Stimulated activated CD8-positive, alpha-beta memory T cell treated with anti-CD3 and anti-CD28 coated beads, Interleukin-7, amount 100 ng/mL, for 1 hour (primary cell): ENCODE measurements around the gene SP5.
"Not testable (repeated sequence)": the region's sequence is repeated elsewhere in the genome, so short reads cannot be mapped to it uniquely, and the experiment has no call there.

ENCODE experiments used
- DNase-seq, 2 donors: peaks; one replicate each; pipeline ENCODE4 v3.0.0-alpha.2; 2020; ENCODE audit warnings: low read depth in 2 of 2

Gene SP5

DNA sequence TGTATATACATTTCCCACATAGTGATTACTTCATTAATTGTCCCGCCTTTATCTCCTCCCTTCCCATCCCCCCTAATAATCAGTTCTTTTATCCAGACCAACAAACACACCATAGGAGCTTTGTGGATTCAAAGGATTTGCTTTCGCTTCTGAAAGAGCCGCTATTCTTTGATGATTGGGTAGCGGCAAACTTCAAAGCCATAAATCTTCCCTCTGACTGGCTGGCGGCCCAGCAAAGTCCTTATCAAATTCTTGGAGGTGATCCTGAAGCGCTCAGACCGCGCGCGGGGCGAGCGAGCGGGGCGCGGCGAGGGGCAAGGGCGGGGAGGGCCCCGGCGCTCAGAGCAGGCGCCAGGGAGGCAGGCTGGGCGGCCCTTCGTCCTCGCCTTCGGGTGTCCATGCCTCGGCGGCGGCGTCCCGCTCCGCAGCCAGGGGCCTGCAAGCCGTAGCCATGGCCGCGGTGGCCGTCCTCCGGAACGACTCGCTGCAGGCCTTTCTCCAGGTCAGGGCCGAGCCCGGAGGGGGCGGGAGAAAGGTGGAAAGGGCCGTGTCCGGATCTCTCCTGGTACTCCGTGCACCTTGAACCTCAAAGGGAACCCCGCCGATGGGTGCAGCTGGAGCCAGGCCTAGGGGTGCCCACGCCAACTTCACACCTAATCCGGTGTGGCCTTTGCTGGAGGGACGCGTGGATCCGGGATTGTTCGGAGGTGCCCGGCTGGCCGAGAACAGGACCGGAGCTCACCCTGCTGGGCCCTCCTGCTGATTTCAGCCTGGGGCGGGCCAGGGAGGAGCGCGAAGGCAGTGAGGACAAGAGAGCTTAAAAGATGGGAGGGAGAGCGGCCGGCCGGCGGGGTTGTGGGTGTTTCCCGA lies at the start of gene SP5:
SP5 (plus strand) TSS at position 276 of the 870 bp plus-strand sequence; CDS start at position 452, 176 bp downstream.
- DNase-seq, result no peak

DNA sequence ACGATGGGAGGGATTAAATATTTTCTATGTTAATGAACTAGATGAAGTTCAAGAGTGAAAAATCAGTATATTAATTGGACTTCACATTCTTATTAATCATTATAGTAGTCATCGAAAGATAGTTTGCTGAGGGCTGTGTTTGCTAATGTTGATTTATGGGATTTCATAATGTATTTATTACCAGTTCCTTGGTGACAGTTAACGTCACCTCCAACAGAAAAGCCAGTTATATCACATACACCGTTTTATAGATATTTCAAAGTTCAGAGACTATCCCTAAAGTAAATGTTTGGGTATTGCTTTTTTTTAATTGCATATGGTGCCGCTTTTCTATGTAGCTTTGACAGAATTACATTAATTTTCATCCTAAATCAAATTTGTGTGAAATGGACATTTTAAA lies 49.4 kb upstream of the SP5 start:
- DNase-seq, result no peak

DNA sequence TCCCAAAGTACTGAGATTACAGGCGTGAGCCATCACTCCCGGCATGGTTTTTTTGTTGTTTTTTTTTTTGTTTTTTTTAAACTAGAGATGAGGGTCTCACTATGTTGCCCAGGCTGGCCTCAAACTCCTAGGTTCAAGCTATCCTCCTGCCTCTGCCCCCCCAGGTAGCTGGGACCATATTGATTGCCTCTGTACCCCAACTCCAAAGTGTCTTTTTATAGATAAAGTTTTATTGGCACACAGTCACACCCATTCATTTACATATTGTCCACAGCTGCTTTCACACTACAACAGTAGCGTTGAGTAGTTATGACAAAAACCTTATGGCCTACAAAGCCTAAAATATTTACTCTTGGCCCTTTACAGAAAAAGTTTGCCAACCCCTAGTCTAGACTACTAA lies 45.2 kb upstream of the SP5 start:
- DNase-seq, result no peak

DNA sequence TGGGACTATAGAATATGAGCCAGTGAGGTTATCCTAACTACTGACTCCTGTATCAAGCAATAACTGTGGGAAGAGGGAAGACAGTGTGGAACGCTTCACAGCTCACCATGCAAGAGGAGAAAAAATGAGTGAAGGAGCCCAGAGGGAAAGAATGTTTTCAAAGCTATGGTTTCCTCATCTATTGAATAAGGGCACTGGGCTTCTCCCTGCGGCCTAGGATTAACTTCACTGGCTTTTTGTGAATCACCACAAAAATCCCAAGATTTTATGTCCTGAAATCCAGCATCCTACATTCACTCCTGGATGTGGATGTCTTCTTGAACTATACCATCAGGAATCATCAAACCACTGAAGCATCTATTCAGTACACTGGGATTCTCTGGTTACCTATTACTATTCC lies 44.5 kb upstream of the SP5 start:
- no peak for DNase-seq

DNA sequence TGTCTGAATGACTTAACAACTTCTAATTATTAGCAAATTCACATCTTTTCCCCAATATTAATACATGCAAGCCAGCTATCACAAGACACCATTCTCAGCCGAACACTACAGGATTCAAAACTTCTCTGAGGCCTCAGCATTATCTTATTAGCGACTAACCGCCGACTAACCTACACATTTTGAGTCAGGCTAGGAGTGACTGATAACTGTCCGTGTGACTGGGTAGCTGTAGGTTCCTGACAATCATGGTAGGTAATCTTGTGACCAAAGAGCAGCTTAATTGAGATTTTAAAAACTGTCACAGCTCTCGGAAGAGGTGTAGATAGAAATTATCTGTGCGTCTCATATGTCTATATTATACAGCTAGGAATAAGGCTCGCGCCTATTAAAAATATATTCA lies 44.1 kb upstream of the SP5 start:
- no peak for DNase-seq

DNA sequence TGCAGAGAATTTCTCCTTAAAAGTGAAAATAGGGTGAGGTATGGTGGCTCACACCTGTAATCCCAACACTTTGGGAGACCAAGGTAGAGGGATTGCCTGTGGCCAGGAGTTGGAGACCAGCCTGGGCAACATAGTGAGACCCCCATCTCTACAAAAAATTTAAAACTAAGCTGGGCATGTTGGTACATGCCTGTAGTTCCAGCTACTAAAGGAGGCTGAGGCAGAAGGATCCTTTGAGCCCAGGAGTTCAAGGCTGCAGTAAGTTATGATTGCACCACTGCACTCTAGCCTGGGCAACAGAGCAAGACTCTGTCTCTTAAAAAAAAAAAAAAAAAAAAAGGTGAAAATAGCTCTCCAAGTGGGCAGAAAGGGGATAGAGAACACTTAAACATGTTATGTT lies 40.9 kb upstream of the SP5 start:
- not testable (repeated sequence) for DNase-seq

DNA sequence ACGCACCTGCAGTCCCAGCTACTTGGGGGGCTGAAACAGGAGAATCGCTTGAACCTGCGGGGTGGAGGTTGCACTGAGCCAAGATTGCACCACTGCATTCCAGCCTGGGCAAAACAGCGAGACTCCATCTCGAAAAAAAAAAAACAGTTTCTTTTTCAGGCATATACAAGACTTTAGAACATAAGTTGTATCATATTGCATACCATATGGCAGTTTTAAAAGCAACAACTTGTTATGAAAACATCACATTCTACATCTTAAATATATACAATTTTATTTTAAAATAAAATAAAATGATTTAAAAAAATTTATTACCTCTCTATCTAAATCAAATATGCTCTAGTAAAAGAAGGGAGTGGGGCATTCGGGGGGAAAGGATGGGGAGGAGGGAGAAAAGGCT lies 39.4 kb upstream of the SP5 start:
- no peak for DNase-seq

GRCh38 chr2:170679607-170680079 lies 35.5 kb upstream of the SP5 start:
- no peak for DNase-seq

GRCh38 chr2:170680172-170680941 lies 34.8 kb upstream of the SP5 start:
- DNase-seq, result no peak

- DNase-seq, result no peak
These were observed 33.8 kb upstream of the SP5 start for GRCh38 chr2:170681311-170681710.

GRCh38 chr2:170685591-170685990 lies 29.5 kb upstream of the SP5 start:
- DNase-seq, result no peak

DNA sequence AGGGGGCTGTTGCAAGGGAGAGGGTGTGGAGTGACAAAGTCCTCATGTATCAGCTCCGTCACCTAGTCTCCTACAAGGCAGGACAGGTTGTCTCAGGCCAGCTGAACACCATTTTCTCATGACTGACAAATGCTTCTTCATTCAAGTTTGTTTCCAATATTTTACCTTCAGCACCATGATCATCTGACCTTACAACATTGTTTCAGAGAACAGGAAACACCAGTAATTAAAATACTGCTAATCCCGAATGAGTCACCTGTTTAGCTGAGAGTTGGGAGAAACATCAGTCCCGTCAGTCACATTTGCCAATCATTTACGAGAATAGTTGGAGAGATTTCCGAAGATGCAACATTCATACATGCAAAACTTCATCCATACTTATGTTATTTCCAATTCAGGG lies 25.7 kb upstream of the SP5 start:
- DNase-seq, result no peak

DNA sequence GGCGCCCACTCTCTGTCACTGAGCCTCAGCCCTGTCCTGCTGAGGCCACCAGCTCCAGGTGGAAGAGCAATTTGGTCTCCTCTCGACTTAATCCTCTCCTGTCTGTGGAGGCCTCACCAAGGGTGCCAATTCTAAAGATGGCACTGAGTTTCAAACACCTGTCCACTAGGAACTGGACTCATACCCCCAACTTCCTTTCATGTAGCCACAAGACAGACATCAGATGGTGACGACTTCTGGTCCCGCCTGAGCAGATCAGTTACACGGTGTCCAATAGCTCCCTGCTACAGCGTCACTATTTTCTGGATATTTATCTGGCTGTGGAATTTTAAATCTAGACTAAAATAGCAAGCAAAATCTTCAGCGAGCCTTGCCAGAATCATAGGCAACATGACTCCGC lies 24.5 kb upstream of the SP5 start:
- DNase-seq, result no peak

DNA sequence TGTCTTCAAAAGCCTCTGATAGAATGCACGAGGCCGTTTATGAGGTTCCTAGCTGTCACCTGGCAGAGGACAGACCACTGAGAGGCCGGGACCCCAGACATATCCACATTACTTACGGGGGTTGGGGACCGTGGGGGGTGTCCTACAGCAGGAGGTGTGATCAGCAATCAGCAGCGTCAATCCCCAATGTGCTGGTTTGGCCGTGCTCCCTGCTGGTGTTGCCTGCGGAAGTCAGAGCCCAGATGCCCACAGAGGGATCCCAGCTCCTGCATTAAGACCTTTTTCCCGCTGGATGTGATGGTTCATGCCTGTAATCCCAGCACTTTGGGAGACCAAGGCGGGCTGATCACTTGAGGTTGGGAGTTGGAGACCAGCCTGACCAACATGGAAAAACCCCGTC lies 20.8 kb upstream of the SP5 start:
- no peak for DNase-seq

- no peak for DNase-seq
These were observed 19.4 kb upstream of the SP5 start for GRCh38 chr2:170695521-170696410.

GRCh38 chr2:170696948-170697347 lies 18.2 kb upstream of the SP5 start:
- DNase-seq, result no peak

- no peak for DNase-seq
These were observed 14.1 kb upstream of the SP5 start for GRCh38 chr2:170701011-170701410.

DNA sequence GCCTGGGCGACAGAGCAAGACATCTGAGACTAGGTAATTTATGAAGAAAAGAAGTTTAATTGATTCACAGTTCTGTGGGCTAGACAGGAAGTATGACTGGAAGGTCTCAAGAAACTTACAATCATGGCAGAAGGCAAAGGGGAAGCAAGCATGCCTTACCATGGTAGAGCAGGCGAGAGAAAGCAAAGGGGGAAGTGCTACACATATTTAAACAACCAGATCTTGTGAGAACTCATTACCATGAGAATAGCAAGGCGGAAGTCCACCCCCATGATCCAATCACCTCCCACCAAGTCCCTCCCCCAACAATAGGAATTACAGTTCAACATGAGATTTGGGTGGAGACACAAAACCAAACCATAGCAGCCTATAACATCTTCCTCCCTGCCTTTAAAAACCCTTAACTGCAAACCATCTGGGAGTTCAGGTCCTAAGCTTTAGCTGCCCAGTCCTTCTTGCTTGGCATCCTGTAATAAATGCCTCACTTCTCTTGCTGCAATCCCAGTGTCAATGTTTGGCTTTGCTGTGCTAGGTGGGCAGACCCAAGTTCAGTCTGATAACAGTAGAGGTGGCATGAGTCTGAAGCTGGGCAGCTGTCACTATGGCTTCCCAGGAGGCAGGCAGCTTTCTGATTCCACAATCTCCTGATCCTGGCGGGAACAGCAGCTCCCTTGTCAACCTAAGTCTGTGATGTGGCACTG lies 11.2 kb upstream of the SP5 start:
- DNase-seq, result no peak

GRCh38 chr2:170707821-170708795 lies 7.0 kb upstream of the SP5 start:
- no peak for DNase-seq

- DNase-seq, result no peak
These were observed 4.5 kb upstream of the SP5 start for GRCh38 chr2:170710609-170710979.
